NCI-H345 (cell line): ENCODE results near the gene UPP1.

Experiments
- DNase-seq: peaks from one replicate; lab custom pipeline; 2025; lab: John Stamatoyannopoulos, UW

The UPP1 gene

DNA sequence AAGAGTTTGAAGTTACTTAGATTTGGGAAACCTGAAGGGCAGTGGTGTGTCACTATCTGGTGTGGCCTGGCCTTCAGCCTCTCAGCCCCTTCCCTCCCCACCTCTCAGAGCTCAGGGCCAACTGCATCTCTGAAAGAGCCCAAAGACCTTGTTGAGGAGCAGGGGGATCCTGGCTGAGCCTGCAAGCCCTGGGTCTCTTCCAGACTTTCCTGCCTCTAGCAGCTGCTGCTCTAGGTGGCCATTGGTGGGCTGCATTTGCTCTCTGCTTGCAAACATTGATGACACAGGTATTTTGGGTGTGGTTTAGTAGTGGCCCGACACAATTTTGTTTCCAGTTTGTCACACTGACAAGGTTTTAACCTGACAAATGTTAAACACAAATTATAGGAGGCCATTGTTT lies 3.1 kb upstream of the UPP1 start:
- DNase-seq = no peak

DNA sequence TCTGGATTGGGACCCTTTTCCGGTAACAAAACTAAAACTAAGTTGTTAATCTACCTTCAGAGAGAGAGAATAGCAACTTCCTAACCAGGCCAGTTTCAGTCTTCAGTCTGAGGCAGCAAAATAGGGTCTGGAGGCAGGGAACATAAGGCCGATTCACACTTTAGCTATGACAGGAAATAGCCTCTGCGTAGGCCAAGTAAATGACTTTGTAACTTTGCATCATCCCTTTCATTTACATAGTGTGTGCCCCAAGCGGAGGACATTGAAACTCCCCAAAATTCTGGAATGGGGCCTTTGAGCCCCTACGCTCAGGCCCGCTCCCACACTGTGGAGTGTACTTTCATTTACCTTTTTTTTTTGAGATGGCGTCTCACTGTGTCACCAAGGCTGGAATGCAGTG lies 1.7 kb upstream of the UPP1 start:
- DNase-seq = no peak

DNA sequence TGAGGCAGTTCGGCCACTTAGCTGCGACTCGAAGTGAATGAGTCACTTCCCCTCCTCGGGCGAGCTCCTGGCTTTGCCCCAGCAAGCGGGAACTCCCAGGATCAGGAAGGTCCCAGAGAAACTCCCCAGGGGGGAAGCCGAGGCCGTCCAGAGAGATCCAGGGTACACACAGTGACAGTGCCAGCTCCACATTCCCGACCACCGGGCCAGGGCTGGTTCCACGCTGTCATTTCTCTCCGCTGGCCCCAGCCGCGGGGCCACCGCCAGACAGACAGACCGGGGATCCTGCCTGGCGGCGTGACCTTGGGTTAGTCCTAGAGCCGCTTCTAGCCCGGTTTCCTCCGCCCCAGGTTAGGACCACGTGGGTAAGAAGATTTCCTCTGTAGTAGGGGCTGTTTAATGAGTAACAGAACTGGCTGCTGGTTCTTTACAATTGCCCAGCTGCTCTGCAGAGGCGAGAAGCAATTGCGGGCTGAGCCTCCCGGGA lies 463 bp upstream of the UPP1 start:
- no peak for DNase-seq

DNA sequence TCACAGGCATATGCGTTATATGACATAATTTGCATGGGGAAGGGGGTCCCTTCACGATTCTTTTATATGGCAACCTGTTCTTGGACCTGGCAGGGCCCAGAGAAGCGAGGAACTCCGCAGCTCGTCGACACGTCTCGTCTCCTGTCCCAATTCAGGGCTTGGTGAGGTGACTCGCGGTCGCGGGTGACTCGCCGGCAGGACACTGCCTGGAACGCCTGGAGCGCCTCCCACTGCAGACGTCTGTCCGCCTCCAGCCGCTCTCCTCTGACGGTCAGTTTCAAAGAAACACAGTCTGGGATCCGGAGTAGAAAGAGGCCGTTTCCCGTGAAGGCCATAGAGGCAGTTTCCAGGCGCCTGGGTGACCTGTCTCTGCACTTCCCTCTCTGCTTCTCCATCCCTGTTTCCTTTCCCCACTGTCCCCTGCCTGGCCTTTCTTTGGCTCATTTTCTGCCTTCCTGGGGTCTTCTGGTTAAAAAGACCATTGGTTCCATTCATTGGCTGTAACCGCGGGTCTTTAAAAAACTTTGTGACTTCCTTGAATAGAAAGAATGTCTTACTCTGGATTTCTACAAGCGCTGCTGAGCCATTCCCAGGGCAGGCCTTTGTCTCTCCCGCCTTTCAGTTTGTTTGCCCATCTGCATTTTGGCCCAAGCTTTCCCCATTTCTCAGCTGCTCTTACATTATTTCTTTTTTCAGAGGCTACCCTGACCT lies 1.2 kb downstream of the UPP1 start:
- DNase-seq = no peak

DNA sequence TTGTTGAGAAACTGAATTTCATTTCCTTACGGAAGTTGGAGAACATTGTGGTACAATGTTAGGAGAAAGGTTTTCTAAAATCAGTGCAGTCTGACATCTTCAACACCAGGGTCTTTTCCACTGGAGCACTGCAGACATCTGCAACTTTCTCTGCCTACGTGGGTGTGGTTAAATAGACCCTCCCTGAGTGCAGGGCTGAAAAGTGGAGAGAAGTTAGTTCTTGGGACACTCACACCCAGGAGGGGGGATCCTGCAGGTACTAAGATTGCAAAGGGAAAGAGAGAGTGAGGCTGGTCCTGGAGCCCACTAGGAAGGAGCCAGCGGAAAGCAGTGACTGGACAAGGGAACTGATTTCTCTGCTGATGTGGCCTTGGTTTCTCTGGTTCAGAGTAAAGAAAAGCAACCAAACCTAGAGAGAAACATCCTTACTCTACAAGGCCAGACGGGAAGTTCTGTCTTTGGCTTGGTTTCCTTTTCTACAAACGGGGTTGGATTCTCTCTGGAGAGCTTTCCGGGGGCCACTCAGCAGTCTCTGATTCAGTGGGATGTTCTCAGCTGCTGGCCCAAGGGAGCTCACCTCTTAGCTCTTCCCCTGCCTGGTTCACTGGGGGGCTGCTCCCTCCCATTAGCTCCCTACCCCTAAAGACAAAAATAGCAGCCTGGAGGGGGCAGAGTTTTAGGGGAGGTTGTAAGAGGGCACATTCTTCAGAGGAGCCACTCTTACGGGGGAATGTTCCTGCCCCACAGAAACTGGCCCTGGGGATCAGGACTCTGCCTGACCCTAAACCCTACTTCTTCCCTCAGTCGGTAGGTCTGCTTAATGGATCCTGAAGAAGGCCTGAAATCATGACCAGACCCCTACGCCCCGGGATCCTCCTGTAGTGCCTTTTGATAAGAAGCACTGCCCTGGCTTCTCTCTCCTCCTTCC lies 2.7 kb downstream of the UPP1 start:
- DNase-seq = no peak

DNA sequence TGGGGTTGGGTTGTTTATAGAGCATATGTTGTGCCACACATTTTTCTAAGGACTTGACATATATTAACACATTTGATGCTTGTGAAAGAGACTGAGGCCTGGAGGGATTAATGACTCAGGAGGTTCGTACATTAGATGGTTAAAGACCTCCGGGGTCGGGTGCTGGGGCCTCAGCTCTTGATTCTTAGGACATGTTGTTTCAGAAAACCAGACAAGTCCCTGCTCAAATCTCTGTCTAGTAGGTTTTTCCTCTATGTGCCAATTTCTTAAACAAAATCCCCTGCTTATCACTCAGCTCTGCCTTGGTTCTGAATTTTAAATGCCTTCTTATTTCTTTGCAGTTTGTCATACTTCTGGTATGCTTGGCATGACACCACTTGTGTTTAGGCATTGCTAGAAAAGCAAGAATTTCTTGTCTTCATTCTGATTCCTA lies 5.8 kb downstream of the UPP1 start:
- no peak for DNase-seq

DNA sequence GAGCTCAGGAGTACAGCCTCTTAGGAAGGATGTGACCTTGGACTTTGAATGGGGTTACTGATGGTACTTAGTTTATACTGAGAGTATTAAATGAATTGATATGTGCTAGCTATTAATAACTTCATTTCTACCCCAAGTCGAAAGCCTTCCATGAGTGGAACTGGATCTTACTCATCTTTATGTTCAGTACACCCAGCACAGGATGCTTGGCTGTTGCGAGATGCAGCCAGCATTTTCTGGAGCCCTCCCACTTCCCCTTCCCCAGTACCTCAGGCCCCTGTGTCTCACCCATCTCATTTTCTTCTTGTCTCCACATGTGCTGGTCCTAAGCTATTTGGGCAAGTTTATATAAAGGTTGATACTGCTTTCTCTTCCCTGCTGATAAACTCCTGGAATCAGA lies 7.2 kb downstream of the UPP1 start:
- DNase-seq = no peak

DNA sequence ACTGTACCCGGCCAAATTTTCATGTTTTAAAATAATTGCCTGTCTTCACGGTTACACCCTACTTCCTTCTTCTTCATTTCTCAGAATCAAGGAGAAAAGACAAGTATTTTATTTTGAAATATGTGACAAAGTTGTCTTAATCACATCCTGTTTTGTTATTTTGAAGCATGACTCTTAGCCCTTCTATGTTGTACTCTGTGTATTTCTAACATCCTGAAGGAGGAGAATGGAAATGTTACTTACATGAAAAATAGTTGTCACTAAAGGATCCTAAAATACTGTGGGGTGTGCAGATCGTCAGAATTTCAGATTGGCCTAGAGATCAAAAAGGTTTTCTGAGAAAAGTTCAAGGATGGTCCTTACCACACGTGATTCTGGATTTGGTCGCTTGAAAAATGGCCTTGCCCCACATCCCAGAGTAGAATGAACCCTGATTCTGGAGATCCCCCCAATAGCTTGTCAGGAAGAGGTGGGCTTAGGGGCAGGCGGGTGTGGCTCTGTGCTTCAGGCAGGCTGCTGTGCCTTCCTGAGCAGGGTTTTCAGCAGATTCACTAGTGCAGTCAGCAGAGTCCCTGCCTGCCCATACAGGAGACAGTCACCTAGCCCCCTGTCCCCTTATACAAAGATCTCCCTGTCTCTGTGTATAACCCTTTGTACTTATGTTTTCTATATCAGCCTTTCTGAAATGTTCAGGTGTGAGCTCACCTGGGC lies 8.6 kb downstream of the UPP1 start:
- DNase-seq = no peak

DNA sequence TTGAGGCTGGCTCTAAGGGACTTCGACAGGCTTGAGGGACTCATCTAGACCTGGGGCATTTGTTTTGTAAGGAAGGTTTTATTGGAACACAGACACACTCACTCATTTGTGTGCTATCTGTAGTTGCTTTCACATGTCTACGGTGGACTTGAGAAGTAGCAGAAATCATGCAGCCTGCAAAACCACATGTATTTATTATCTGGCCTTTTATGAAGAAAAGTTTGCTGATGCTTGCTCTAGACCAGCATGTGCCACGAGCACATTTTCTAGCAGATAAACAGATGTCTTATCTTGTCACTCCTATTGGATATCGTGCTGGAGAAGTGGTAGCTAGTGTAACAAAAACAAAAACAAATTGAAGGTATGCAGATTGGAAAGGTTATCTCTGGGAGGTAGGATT lies 9.8 kb downstream of the UPP1 start:
- no peak for DNase-seq

DNA sequence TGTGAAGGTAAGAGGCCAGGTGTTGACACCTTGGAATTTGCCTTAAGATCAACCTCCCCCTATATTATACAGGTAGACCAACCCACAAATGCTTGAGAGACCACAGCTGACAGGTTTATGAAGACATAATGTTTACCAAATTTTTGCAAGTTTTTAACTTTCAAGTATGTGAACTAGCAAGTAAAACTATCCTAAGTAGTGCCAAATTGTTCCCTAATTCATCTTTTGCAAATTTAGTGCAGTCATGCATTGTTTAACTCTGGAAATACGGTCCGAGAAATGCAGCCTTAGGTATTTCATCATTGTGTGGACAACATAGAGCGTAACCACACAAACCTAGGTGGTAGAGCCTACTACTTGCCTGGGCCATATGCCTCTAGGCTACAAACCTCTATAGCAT lies 10.7 kb downstream of the UPP1 start:
- no peak for DNase-seq

DNA sequence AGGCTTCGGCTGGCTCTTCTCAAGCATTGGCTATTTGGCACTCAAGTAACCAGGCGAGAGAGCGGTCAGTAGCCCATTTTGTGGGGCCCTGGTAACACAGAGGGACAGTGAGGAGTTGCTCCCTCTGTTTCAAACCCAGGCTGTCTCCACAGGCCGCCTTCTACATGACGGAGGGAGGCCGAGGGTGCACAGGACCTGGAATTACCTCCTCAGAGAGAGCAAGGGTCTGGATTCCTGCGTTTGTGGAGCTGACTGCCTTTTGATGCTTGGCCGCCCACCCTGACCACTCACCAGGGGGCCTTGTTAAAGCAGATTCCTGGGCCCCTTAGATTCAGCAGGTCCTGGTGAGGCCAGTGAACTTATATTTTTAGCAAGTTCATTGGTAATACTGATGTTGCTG lies 12.3 kb downstream of the UPP1 start:
- no peak for DNase-seq

DNA sequence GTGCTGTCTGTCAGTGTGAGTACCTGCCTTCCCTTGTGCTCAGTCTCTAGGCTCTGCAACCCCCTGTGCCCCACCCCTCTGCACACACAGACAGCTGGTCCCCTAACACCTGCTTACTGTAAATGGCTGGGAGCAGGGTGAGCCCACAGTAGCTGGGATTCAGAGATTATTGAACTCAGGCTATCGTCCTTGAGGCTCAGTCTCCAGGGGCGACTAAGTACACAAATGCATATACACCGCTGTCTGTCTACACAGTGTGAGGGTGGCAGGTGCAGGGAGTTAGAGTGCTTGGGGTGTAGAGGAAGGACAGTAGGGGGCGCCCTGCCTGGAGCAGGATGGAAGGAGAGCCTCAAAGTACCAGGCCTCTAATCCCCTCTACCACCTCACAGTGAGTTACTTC lies 12.9 kb downstream of the UPP1 start:
- peak; percentile 59 for DNase-seq

DNA sequence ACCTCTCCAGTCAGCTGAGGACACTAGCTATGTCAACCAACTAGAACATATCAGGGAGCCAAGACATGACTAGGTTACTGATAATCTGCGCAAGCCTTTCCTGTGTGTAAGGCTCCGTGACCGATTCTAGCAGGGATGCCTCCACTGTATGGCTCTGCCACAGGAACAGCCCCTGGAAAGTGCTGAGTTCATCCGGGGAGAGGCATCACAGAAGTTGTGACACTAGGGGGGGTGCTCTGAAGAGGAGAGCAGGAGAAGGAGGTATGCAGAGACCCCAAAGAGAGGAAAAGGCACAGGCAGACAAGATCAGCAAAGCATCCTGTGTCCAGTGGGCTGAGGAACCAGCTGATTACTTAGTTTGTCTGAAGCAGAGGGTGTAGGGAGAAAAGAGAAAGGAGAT lies 13.5 kb downstream of the UPP1 start:
- DNase-seq = no peak

DNA sequence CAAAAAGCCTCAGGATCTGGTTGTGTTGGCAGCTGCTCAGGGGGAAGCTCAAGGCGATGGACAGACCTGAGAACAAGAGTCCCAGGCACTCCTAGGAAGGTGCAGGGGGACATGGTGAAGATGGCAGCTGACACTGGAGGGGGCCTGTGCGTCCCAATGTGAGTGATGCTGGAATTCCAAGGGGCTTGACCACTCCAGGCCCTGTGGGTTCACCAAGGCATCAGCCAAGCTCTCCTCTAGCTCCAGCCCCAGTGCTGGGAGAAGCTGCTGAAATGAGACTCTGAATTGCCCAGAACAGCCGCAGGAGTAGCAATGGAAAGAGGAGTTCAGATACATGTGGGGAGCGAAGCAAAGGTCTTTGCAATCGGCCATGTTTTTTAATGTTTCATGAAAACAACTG lies 16.0 kb downstream of the UPP1 start:
- no peak for DNase-seq

DNA sequence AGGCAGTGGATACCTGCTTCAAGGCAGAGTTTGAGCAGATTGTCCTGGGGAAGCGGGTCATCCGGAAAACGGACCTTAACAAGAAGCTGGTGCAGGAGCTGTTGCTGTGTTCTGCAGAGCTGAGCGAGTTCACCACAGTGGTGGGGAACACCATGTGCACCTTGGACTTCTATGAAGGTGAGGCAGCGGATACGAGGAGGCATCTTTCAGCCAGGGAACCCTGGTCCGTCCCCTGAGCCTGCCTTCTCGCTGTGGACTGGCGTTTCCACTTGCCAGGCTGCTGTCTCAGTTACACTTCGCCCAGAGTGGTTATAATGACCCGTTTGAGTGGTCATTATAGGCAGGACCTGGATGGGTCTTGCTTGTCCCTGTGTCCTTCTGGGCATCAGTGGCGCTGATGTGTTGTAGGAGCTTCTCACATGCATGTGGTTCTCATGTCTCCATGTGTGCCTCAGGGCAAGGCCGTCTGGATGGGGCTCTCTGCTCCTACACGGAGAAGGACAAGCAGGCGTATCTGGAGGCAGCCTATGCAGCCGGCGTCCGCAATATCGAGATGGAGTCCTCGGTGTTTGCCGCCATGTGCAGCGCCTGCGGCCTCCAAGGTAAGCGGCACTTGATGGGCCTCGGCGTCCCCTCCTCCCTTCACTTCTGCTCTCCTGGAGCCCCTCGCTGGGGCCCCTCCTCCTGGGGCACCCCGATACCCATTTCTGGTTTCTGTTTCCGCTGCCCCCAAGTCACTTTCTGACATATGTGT lies 18.0 kb downstream of the UPP1 start:
- DNase-seq = no peak

DNA sequence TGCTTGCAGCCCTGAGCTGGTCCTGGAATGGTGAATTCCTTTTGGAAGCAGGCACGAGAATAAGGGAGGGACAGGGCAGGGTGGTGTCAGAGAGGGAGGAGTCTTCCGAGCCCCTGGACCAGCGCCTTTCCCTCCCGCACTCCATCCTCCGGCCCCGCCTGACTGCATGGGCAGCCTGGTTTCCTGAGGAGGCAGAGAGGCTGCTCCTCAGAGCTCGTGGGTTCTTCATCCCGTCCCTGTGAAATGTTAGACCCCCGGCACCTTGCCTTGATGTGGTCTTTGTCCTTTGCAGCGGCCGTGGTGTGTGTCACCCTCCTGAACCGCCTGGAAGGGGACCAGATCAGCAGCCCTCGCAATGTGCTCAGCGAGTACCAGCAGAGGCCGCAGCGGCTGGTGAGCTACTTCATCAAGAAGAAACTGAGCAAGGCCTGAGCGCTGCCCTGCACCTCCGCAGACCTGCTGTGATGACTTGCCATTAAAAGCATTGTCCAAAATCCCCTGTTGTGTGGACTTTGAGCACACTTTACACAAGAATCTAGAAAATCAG lies 18.9 kb downstream of the UPP1 start:
- no peak for DNase-seq

DNA sequence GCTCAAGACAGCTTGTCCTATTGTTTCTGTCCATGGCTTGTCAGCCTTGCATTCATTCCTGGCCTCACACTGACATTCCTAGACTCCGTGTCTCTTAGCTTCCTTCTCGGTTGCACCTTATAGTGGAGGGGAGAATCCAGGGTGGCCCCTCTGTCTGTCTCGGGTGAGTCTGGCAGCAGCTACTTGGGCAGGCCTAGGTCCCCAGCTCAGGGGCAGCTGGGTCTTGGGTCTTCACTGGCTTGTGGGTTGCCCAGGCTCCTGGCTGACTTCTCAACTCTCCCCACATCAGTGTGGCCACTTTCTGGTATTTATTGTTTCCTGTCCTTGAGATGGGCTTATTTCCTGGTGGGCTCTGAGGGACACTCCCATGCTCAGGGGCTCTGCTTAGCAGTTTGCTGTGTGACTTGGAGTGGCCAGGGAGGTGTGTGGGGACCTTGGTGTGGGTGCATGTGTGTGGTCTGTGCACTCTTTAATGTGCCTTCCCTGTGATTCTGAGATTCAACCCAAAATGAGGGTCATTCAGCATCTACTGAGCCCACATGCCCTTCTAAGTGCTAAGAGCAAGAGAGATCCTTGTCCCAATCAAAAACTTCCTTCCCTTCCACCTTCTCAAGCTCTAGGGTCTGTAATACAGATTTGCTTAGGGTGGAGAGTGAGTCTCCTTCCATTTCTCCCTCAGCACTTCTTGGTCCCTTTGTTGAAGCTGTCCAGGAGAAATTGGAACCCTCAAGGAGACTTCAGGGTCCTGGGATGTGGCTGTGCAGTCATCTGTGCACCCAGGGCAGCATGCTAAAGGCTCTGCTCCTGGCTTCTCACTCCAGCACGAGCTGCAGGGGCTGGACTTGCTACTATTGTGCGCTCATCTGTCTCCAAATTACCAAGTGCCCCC lies 20.1 kb downstream of the UPP1 start:
- DNase-seq = no peak

DNA sequence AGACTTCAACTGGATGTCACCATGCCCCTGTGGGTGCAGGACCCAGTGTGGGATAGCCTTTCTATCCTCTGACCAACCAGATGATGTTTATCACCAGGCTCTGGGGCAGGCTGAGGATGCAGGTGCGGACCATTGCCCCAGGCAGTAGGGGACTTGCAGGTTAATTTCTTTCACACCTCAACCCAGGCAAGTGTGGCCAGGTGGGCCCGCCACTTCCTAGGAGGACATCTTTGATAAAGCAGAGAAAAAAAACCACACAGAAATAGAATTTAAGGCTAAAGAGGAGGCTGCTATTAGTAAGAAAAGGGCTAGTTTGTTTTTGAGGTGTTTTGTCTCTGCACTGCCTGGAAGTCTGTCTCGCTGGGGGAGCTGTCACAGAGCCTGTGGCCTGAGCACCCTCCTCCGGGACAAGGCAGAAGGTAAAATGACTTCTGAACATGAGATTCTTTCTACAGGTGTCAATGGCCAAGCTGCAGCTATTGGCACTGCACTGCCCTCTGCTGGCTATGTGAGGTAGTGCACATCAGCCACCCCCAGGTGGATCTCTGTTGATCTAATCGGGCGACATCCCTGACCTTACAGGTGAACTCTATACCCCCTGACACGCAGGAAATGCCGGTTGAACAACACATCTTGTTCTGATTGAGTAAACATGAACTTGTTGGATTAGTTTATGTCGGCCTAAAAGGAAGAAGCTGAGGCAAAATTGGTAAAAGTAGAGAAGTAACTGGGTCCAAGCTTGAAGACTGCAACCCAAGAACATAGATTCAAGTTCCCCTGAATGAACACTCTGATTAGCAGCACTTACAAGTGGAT lies 21.0 kb downstream of the UPP1 start:
- peak; percentile 70 for DNase-seq

DNA sequence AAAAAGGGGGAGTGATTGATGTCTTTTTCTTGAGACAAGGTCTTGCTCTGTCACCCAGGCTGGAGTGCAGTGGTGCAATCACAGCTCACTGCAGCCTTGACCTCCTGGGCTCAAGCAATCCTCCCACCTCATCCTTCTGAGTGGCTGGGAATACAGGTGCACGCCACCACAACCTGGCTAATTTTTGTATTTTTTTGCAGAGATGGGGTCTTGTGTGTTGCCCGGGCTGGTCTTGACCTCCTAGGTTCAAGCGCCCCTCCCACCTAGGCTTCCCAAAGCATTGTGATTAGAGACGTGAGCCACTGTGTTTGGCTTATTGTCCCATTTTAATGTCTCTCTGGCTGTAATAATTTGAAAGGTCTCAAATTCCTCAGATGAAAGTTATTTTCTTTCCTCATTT lies 21.8 kb downstream of the UPP1 start:
- DNase-seq = no peak

DNA sequence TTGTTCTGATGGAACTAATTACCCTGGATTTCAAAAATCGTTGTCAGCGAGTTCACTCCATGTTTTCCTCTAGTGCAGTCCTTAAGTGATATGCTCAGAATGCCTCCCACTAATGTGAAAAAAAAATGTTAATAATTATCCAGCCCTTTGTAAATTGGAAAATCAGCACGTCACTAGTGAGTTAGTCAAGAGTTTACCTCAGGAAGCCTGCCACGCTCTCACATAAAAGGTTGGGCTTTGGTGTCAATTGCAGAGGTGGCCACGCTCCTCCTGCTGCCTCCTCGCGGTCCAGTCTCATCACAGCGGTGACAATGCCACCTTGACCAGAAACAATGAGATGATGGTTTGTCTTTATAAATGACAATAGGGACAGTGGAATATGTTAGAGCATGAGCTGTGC lies 22.5 kb downstream of the UPP1 start:
- no peak for DNase-seq
